H1 (cell line): ENCODE data around the gene BRIP1. TPM values are rescaled to one million over a fixed set of nuclear protein-coding genes. Genes with fewer than 3 reads are reported as not detected.

Experiments
- polyA plus RNA-seq, 7 experiments: library from polyadenylated mRNA; depleted of rRNA in 3 of 7; stranded (reverse) in 5 of 7; unstranded in 2 of 7; fragments of >200 nt in 5 of 7; fragments of 200-250 nt in 2 of 7; gene quantifications; 1 replicate in 5 of 7; 2 replicates in 1 of 7; 4 replicates in 1 of 7; pipeline versions ENCODE4 v1.2.1 to v1.2.3, GENCODE V29; 2011 to 2013; ENCODE audit warnings: missing spikeins in 2 of 7, mixed read lengths in 2 of 7
- total RNA-seq: library from RNA; stranded (reverse); fragmentation: NEBNext Ultra II Directional; extraction: Animal tissue kit (Norgen Biotek cat#: 25700); gene quantifications from 2 replicates; pipeline ENCODE4 v1.2.1, GENCODE V29; 2021
- TF ChIP-seq, protein P1 (sequence below): fragments of 300-600 bp; sonication (generic); IDR thresholded peaks from 2 replicates; pipeline ENCODE4 v1.7.1; 2012; ENCODE audit warnings: low read length, moderate library complexity, mild to moderate bottlenecking, inconsistent platforms; ENCODE audit not compliant: insufficient replicate concordance

Gene BRIP1
- total and polyA plus RNA-seq, 2 of the 8 experiments (the other 6 are each of a cell fraction or from before 2014, with no cell fraction given), result 5.8 to 19.2 TPM

DNA sequence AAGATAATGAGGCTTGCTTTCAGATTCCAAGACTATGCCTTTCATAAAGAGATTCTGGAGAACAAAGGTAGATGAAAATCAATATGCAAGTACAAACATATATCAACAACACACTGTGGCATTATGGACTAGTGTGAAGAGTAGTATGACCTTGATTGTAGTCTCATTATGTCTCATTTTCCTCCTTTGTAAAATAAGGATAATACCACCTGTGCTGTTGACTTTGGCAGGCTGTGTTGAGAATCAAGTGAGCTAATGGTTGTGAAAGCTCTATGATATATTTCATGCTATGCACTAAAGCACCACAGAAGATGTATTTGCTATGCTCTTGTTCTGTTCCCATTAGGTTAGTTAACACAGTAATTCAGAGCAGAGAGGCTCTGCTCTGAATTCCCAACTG, 193.8 kb downstream of the BRIP1 start (continued):
- TF ChIP-seq, protein P1, sequence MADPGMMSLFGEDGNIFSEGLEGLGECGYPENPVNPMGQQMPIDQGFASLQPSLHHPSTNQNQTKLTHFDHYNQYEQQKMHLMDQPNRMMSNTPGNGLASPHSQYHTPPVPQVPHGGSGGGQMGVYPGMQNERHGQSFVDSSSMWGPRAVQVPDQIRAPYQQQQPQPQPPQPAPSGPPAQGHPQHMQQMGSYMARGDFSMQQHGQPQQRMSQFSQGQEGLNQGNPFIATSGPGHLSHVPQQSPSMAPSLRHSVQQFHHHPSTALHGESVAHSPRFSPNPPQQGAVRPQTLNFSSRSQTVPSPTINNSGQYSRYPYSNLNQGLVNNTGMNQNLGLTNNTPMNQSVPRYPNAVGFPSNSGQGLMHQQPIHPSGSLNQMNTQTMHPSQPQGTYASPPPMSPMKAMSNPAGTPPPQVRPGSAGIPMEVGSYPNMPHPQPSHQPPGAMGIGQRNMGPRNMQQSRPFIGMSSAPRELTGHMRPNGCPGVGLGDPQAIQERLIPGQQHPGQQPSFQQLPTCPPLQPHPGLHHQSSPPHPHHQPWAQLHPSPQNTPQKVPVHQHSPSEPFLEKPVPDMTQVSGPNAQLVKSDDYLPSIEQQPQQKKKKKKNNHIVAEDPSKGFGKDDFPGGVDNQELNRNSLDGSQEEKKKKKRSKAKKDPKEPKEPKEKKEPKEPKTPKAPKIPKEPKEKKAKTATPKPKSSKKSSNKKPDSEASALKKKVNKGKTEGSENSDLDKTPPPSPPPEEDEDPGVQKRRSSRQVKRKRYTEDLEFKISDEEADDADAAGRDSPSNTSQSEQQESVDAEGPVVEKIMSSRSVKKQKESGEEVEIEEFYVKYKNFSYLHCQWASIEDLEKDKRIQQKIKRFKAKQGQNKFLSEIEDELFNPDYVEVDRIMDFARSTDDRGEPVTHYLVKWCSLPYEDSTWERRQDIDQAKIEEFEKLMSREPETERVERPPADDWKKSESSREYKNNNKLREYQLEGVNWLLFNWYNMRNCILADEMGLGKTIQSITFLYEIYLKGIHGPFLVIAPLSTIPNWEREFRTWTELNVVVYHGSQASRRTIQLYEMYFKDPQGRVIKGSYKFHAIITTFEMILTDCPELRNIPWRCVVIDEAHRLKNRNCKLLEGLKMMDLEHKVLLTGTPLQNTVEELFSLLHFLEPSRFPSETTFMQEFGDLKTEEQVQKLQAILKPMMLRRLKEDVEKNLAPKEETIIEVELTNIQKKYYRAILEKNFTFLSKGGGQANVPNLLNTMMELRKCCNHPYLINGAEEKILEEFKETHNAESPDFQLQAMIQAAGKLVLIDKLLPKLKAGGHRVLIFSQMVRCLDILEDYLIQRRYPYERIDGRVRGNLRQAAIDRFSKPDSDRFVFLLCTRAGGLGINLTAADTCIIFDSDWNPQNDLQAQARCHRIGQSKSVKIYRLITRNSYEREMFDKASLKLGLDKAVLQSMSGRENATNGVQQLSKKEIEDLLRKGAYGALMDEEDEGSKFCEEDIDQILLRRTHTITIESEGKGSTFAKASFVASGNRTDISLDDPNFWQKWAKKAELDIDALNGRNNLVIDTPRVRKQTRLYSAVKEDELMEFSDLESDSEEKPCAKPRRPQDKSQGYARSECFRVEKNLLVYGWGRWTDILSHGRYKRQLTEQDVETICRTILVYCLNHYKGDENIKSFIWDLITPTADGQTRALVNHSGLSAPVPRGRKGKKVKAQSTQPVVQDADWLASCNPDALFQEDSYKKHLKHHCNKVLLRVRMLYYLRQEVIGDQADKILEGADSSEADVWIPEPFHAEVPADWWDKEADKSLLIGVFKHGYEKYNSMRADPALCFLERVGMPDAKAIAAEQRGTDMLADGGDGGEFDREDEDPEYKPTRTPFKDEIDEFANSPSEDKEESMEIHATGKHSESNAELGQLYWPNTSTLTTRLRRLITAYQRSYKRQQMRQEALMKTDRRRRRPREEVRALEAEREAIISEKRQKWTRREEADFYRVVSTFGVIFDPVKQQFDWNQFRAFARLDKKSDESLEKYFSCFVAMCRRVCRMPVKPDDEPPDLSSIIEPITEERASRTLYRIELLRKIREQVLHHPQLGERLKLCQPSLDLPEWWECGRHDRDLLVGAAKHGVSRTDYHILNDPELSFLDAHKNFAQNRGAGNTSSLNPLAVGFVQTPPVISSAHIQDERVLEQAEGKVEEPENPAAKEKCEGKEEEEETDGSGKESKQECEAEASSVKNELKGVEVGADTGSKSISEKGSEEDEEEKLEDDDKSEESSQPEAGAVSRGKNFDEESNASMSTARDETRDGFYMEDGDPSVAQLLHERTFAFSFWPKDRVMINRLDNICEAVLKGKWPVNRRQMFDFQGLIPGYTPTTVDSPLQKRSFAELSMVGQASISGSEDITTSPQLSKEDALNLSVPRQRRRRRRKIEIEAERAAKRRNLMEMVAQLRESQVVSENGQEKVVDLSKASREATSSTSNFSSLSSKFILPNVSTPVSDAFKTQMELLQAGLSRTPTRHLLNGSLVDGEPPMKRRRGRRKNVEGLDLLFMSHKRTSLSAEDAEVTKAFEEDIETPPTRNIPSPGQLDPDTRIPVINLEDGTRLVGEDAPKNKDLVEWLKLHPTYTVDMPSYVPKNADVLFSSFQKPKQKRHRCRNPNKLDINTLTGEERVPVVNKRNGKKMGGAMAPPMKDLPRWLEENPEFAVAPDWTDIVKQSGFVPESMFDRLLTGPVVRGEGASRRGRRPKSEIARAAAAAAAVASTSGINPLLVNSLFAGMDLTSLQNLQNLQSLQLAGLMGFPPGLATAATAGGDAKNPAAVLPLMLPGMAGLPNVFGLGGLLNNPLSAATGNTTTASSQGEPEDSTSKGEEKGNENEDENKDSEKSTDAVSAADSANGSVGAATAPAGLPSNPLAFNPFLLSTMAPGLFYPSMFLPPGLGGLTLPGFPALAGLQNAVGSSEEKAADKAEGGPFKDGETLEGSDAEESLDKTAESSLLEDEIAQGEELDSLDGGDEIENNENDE, result no peak
